Raji (cell line): ENCODE data around the gene NT5DC3.

Source experiments
- POLR2A ChIP-seq: IDR thresholded peaks from 2 replicates; pipeline ENCODE4 v1.6.1; 2011; ENCODE audit warnings: low read depth, low read length, control low read depth; ENCODE audit not compliant: insufficient read depth

The NT5DC3 gene

DNA sequence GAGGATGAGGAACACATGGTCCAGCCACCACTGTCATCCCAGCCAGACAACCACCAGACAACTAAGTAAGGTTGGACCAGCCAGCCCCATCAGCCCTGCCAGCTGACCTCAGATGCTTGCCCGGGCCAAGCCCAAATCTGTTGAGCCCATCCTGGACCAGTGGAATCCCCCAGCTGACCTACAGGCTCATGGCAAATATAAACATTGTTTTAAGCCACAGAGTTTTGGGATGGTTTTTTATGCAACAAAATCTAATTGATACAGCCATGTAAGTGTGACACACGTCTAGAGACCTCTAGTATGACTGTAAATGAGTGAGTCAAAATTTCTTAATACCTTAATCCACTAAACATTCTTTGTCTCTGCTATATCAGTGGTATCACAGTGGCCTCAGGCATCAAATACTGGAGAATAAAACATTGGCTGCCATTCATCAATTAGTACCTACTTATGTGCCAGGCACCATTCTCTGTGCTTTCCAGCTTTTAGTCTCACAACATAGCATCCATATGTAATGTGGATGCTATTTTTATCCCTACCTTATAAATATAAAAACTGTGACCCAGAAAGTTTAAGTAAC lies 24.2 kb upstream of the NT5DC3 start:
- no peak for TF ChIP-seq POLR2A

DNA sequence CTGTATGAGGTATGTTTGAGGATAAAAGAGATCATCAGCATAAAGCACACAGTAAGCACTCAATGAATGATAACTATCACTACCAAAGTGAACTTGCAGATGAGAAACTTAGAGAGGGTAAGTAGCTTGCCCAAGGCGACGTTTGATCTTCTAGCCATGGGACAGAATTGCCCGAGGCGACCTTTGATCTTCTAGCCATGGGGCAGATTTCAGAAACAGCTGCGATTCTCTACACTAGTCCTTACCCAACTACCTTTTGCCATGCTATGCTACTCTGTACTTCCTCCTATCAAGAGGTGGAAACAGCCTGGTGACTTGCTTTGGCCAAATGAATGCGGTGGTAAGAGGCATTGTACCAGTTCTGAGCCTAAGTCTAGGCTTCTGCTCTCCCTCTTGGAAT lies 23.7 kb upstream of the NT5DC3 start:
- no peak for TF ChIP-seq POLR2A

DNA sequence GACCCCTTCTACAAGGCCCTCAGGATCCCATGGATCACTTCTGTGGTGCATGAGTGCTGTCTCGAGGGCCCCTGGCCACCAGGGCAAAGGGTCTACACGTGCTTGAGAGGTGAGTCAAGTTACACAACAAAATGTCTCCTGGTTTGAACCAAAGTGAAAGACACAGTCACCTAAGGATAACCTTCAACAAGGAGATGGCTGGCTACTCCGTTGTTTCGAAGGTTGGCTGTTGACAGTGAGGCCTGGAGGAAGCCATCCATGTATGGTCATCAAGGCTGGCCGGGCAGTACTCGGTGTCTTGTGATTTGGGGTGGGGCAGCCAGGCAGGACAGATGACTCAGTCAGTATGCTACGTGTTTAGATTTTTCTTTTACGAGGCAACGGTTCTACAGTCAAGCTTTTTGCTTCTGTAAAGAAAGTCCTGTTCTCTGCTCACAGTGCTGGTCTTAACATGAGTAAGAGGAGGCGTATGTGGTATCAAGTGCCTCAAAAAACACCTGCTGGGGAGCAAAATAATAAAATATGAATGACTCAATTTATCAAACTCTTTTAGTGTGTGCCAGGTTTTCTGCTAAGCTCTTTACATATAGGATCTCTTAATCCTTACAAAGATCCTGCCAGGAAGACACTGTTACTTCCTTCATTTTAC lies 18.0 kb upstream of the NT5DC3 start:
- TF ChIP-seq POLR2A: no peak

DNA sequence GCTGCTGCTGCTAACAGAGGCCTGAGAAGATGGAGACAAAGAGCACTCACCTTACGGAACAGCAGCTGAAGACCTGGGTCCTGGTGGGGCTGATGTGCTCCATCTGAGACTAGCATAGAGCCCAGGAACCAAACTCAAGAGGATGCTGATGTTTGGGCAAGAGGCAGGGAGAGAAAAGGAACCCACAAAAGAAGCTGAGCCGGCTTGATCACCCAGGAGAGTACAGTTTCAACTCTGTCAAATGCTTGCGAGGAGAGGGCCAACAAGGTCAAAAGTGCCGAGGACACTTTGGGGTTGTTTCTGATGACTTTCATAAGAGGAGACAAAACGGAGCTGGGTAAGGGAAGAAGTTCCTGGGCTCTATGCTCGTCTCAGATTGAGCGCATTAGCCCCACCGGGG lies 17.3 kb upstream of the NT5DC3 start:
- no peak for TF ChIP-seq POLR2A

DNA sequence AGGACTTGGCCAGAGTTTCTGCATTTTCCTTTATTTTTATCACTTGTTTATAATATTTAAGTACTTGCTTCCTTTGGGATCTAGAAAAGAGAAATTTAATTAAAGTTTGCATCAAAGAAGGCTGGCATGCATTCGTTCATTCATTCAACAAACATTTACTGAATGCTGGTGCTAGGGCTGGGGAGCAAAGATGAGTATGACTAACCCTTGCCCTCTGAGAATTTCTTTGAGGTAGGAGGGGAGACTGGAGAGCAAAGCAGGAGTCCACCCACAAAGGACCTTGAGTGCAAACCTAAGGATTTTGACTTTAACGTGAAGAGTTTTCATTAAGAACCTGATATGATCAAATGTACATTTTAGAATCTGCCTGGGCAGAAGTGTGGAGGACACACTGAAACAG lies 16.1 kb upstream of the NT5DC3 start:
- no peak for TF ChIP-seq POLR2A

DNA sequence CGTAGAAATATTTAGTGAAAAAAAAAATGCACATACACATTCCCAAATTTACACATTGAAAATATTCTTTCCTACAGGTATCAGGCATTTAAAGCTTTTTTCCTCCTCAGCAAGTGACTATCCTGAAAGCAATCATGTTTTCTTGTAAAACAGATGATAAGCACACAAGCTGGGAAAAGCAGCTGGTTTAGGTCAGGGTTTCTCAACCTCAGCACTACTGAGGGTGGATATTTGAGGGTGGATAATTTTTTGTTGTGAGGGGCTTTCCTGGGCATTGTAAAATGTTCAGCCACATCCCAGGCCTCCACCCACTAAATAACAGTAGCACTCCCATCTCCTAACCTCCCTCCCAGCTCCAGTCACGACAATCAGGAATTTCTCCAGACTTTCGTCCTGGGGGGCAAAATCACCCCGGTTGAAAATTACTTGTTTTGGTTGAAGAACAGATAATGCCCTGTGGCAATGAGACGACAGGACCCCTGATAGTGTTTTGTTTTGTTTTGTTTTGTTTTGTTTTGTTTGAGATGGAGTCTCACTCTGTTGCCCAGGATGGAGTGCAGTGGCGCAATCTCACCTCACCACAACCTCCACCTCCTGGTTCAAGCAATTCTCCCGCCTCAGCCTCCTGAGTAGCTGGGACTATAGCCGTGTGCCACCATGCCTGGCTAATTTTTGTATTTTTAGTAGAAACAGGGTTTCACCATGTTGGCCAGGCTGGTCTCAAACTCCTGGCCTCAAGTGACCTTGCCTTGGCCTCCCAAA lies 15.0 kb upstream of the NT5DC3 start:
- no peak for TF ChIP-seq POLR2A

DNA sequence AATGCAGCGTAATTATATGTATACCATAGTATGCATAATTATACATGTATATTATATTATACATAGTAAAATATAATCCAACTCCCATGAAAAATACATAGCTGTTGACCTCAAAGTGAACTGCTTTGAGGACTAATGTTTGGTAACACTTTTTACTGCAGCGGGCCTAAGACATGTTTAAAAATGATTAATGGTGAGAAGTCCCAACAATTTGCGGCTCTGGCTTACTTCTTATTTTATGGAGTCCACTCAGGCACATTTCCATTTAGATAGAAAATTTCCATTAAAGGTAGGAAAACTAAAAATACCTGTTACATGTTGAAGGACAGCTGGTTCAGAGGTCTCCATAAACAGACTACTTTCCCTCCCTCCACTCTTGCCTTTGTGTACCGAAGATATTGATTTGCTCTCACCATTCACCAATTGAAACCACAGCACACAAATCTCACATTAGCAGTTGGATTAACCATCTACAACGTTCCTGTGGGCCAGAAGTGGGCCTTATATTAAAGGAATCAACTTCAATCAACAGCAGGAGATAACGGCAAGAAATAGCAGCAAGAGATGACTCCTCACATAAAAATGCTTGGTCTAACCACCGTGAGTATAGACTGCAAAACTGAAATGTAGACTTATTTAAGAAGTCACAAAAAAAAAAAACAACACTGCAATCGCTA lies 14.1 kb upstream of the NT5DC3 start:
- TF ChIP-seq POLR2A: no peak

DNA sequence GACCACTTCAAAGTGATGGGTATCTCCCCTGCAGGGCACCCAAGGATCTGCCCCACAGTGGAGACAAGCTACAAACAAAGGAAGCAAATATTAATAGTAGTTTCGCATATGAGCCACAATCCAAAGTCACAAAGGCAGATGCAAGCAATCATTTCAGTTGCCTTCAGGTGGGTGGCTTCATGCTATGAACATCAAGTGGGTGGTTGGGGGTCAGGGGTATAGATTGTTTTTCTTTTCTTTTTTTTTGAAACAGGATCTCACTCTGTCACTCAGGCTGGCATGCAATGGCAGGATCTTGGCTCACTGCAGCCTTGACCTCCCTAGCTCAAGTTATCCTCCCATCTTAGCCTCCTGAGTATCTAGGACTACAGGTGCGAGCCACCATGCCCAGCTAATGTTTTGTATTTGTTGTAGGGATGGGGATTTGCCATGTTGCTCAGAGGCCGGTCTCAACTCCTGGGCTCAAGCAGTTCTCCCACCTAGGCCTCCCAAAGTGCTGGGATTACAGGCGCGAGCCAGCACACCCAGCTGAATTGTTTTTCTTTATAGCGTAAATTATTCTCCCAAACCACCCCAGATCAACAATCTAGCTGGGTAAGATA lies 13.4 kb upstream of the NT5DC3 start:
- no peak for TF ChIP-seq POLR2A

DNA sequence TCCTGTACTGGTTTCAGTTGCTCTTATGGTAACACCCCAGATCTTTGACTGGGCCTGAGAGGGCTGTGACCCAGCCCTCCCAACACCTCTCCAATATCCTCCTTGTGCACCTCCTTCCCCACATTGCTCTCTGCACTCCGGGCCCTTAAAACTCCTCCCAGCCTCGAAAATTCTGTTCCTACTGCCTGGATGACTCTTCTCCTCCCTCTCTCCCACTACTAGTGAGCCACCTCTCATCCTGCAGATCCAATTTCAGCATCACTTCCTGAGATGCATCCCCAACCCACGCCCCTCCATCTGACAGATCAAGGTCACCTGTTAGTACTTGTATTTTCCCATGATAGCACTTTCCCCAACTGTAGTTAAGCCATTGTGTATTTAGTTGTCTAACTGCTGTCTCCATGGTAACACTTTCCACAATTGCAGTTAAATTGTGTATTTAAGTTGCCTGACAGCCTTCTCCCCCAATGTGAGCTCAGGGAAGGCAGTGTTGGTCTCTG lies 11.5 kb upstream of the NT5DC3 start:
- no peak for TF ChIP-seq POLR2A

DNA sequence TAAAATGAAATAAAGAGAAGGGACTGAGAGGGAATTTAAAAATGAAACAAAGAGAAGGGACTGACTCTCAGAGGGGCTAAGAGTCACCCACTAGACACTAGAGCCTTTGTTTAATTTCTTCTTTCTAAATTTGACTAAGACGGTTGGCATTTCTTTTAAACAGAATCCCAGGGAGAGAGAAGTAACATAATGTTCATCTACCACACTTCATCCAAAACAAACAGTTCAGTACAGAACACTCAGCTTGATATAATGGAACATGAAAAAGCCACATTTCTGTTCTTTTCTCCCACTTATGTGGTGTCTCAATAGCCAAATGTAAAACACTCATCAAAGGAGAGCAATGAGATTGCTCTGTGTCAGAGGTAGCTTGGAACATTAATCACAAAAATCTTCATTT lies 10.1 kb upstream of the NT5DC3 start:
- TF ChIP-seq POLR2A: no peak

DNA sequence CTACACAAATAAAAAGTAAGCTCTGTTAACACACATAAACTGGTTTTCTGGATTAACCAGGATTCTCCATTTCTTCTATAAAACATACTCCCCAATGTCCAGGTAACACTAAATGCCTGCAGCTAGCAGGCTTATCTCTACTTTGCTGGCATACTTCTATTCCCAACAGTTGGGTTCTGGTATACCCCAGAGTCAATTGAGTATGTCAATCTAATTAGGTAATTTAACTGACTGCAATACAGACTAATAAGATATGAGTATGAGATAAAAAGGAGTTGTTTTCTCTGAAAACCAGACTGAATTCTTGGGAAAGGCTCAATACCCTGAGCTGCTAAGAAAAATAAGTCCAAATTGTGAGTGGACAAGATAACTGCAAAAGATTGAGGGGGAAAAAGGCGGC lies 9.4 kb upstream of the NT5DC3 start:
- no peak for TF ChIP-seq POLR2A

DNA sequence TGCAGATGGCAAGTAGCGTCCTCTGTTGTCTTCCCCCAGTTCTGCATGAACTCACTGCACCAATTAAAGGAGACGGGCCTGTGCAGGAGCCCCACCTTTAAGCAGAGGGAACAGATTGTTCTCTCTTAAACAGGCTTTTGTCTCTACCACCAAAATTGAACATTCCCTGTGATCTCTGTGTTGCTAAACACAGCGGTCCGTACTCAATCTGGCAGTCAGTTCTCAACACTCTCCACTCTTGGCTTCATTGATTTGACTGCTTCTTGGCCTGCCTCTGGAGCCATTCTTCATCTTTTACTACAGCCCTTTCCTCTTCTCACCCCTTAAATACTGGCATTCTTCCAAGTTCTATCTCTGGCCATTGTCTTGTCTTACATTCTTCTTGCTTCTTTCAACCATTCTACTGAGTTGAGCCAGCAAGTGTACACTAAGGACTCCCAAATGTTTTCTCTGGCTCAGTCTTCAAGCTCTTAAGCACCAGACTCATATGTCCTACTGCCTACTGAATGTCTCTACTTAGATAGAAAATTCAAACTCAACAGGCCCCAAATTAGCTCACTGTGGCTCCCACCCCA lies 8.0 kb upstream of the NT5DC3 start:
- TF ChIP-seq POLR2A: no peak

DNA sequence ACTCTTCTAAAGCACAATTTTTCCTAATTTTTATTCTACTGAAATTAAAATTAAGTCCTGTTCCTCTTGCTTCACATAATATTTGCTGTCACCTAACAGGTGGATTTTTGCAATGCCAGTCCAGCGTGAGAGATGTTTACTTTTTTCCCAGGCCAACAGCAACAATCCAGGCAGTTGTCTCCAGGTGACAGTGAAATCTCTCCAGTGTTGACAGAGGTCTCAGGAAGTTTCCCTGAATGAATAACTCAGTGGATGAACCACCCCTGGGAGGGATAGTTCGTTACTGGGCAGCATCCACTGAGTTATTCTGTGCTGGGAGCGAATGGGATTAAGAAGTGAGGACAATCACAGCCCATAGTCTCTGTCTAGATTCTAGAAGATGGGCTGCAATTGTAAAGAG lies 7.1 kb upstream of the NT5DC3 start:
- TF ChIP-seq POLR2A: no peak

DNA sequence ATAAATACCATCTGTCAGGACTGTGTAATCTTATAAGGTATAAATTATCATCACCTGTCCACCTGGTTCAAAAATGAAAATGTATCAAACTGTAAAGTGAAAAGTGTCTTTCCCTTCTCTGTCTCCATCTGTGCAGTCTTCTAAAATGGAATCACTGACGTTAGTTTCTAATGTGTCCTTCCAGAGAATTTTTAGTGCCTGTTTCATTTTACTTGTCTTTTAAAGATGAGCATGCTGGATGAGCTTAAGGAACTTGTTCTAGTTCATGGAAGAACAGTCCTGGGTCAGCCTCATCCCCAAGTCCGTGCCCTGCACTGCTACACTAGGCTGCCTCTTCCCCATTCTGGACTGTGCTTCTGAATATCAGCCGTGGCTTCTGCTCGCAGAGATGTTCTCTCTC lies 5.4 kb upstream of the NT5DC3 start:
- no peak for TF ChIP-seq POLR2A

DNA sequence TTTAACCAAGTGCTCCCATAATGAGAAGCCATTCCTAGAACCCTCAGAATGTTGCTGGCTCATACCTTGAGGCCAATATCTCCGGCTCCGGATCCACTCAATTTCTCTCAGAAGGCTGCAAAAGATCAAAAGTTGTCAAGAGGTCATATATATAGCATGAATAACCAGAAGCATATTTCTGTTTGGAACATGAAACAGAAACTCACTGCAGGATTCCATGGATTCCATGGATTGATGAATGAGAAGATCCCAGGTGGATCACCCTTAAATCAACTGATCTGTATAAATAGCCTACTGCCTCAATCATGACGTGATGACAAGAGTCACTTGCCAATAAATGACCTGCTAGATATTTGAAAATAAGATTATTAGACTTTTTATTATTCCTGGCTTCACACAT lies 3.3 kb upstream of the NT5DC3 start:
- TF ChIP-seq POLR2A: no peak
